OCI-M2 (cell line): ENCODE measurements around the gene PRSS16.
"Not testable (repeated sequence)": the region's sequence is repeated elsewhere in the genome, so short reads cannot be mapped to it uniquely, and the experiment has no call there.

Experiments
- DNase-seq: peaks from one replicate; lab custom pipeline; 2025; ENCODE audit not compliant: unreplicated experiment; lab: John Stamatoyannopoulos, UW

Gene PRSS16, protein sequence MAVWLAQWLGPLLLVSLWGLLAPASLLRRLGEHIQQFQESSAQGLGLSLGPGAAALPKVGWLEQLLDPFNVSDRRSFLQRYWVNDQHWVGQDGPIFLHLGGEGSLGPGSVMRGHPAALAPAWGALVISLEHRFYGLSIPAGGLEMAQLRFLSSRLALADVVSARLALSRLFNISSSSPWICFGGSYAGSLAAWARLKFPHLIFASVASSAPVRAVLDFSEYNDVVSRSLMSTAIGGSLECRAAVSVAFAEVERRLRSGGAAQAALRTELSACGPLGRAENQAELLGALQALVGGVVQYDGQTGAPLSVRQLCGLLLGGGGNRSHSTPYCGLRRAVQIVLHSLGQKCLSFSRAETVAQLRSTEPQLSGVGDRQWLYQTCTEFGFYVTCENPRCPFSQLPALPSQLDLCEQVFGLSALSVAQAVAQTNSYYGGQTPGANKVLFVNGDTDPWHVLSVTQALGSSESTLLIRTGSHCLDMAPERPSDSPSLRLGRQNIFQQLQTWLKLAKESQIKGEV

DNA sequence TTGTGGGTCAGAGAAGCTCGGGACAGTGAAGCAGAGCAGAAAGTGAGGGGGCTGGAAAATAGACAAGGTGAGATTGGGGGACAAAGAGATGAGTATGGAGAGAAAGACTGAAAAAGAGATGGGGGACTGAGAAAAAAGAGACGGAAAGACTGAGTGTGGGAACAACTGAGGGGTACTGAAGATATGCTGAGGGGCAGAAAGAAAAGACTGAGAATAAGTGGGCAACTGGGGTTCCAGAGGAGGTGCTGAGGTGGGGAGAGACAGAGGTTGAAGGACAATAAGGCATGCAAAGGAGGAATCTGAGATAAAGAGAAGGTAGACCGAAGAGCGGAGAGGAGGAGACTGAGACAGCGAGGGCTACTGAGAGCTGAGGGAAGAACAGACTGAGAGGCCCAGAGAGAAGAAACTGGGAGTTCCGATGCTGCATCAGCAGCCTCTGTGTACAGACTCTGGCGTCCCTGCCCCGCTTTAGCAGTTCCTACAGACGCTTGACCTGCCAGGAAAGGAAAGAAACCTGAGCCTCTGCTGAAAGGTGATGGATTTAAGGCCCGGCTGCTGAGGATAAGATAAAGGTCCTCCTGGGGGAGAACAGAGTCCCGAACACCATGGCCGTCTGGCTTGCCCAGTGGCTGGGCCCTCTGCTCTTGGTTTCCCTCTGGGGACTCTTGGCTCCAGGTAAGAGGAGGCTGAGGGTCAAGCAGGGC is at the start of gene PRSS16:
Gene PRSS16 (plus strand): TSS at position 569 of the 704 bp plus-strand sequence. CDS start 37 bp downstream, at position 606.
- no peak for DNase-seq

DNA sequence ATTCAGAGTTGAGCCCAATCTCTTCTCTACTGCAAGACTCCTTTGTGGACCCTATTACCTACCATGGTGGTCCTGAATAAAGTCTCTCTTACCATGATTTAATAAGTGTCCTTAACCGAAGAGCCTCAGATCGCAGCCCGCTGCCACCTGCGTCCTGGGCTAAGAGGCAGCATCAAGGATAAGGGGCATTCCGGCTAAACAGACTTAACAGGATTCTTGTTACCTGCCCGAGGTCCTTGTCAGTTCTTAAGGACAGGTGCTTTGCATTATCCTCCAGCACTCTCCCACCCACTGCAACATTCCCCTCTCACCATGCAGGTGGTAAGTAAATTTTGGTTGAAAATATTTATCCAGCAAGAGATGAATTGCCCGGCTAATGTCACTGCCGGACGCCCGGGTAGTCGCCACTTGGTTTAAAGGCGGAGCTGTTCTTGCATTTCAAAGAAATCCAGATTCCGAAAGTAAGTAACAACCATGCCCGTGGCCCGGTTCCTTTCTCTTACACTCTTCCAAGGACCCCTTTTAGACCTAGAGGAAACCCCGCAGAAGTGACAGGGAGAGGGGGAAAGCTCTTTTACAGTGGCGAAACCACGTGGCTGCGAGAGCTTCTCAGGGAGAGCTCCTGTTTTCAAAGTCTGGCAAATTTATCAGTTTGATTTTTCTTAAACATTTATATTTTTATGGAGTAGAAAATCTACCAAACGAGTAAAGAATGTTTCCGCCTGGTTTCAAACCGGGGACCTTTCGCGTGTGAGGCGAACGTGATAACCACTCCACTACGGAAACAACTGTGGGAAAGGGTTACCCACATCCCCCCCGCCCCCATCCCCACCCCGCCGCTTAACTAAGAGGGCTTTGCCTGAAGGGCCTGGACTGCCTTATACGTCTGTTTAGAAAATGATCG is 41.9 kb upstream of the PRSS16 start:
- no peak for DNase-seq

DNA sequence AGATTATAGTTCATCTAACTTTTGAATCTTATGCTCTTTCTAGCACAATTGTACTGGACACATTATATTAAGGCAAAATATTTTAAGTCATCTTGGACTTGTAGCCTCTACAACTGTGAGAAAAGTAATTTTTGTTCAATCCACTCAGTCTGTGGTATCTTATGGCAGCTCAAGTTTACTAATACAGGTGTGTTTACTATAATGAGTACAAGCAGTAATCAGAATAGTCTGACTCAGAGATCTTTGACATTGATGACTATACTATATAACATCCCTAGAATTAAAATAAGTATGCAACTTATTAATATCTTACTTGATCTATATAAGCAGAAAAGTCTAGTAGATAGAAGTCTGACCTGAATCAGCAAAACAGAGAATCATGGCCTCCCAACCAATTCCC is 40.7 kb upstream of the PRSS16 start:
- DNase-seq = no peak

DNA sequence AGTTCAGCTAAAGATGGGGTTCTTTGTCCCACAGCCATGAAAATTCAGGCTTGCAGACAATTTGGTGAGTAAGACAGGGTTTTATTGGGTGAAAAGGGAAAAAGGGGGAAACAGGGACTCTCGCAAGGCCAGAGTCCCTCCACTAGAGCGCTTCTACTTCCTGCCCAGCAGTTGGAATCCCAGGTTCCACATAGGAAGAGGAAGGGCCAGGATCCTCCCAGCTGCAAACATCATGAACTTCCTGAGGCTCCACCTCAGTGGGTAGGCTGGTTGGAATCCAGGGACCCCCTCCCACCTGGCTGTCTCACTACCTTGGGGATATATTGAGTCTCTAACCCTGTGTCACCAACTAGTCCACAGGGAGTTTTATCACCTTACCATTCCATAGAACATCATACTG is 39.5 kb upstream of the PRSS16 start:
- DNase-seq = no peak

DNA sequence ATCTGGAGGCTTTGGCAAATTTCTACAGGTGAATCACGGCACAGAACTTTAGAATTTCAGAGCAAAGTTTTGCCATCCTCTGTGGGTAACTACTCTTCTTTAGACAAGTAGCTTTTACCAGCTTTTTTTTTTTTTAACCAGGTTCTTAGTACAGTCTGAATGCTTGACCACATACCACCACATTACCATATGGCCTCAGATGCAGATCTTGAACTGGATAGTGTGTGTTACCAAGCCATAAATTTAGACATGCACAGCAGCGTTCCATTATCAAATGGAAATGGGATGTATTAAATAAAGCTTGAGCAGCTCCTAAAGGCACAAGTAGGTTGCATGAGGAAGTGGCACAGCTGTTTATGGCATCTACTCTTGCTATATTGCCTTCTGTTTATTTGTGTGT is 38.3 kb upstream of the PRSS16 start:
- DNase-seq = no peak

DNA sequence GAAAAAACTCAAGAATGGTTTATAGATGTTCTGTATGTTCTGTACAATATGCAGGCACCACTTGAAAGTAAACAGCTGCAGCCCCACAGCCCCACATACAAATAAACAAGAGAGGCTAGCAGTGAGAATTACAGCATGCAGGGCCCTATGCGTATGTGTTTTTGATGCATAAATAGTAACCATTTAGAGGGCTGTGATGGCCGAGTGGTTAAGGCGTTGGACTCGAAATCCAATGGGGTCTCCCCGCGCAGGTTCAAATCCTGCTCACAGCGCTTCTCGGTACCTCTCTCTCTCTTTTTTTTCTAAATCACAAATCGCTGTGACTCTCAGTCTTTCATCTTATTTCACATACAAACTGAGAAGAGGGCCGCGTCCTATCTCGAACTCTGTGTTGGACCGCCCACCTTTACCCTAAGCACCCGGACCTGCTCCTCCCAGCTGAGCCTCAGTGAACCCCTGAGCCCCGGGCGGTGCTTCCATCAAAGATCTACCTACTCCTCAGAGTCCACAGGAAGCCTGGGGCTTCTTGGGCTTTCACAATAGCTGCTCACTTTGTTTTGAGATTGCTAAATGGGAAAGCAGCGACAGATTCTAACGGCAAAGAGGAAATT is 37.7 kb upstream of the PRSS16 start:
- DNase-seq = no peak

DNA sequence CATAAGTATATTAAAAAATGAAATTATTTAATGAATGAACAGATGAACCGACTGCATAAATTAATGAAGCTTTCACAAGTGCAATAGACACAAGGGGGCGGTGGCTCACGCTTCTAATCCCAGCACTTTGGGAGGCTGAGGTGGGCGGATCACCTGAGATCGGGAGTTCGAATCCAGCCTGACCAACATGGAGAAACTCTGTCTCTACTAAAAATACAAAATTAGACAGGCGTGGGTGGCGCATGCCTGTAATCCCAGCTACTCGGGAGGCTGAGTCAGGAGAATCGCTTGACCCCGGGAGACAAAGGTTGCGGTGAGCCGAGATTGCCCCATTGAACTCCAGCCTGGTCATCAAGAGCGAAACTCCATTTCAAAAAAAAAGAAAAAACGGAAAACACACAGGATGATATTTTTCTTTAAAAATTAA is 34.4 kb upstream of the PRSS16 start:
- DNase-seq = not testable (repeated sequence)

DNA sequence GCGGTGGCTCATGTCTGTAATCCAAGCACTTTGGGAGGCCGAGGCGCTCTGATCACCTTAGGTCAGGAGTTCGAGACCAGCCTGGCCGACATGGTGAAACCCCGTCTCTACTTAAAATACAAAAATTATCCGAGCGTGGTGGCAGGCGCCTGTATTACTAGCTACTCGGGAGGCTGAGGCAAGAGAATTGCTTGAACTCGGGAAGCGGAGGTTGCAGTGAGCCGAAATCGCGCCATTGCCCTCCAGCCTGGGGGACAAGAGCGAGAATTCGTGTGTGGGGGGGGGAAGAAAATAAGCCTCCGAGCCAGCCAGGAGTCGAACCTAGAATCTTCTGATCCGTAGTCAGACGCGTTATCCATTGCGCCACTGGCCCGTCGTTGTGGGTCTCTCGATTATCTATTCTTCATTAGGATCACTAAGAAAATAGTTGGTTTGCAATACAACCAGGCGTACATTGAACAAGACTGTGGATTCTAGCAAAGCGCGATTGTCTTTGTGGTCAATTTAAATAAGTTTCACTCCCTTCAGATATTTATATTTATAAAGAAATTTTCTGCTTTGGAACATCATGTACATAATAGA is 33.9 kb upstream of the PRSS16 start:
- DNase-seq = no peak

DNA sequence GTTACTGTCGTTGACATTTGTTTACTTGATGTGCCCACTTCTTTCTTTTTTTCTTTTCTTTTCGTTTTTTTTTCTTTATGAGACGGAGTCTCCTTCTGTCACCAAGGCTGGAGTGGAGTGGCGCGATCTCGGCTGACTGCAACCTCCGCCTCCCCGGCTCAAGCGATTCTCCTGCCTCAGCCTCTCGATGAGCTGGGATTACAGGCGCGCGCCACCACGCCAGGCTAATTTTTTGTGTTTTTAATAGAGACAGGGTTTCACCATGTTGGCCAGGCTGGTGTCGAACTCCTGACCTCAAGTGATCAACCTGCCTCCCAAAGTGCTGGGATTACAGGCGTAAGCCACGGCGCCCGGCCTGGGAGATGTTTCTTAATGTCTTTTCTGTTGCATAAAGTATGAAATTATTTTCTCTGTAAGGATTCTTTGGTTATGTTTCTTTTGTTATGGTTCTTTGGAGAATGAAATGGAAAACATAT is 33.3 kb upstream of the PRSS16 start:
- DNase-seq = no peak

DNA sequence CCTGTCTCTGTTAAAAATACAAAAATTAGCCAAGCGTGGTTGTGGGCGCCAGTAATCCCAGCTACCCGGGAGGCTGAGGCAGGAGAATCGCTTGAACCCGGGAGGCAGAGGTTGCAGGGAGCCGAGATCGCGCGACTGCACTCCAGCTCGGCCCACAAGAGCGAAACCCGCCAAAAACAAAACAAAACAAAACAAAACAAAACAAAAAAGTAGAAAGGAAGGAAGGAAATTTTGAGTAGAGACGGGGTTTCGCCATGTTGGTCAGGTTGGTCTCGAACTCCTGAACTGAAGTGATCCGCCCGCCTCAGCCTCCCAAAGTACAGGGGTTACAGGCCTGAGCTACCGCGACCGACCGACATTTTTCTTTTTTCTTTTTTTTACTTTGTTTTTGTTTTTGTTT is 30.6 kb upstream of the PRSS16 start:
- no peak for DNase-seq

DNA sequence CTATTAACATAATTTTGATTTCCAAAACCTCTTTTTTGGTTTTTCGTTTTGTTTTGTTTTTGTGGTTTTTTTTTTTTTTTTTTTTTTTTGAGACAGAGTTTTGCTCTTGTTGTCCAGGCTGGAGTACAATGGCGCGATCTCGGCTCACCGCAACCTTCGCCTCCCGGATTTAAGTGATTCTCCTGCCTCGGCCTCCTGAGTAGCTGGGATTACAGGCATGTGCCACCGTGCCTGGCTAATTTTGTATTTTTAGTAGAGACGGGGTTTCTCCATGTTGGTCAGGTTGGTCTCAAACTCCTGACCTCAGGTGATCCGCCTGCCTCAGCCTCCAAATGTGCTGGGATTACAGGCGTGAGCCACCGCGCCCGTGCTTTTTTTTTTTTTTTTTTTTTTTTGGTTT is 24.5 kb upstream of the PRSS16 start:
- not testable (repeated sequence) for DNase-seq

DNA sequence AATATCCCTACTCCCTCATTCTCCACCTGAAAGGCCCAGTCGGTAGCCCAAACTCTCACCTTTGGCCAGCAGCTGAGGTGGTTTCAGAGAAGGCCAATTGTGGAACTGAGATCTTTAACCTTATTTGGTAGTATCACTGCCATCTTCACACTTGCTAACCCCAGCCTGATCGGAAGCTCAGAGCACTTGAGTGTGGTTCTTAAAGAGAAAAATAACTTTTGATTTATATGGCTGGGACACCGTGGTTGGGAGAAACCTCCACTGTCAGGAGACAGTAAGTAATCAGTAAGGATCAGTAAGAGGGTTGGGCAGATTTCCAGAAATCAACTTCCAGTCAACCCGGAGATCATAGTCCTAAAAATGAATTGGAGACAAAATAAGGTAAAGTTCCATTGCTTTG is 22.8 kb upstream of the PRSS16 start:
- no peak for DNase-seq

DNA sequence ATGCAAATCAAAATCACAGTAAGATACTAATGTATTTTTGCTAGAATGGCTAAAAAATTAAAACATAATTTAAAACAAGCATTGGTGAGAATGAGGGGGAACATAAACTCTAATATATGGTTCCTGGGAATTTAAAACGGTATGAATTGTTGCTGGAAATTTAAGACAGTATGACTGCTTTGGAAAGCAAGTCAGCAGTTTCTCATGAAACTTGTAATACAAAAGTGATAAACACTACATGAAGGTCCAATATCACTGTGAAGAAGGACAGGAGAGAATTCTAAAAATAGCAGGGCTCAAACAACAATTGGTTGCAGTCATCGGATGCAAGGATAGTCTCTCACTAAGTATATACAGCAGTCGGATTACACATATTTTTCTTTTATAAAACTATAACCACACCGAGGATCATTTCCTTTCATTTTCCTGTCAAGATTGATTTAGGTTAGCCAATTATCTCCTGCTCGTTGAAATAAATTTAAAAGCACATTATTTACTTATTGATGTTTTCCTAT is 18.5 kb upstream of the PRSS16 start:
- DNase-seq = no peak

DNA sequence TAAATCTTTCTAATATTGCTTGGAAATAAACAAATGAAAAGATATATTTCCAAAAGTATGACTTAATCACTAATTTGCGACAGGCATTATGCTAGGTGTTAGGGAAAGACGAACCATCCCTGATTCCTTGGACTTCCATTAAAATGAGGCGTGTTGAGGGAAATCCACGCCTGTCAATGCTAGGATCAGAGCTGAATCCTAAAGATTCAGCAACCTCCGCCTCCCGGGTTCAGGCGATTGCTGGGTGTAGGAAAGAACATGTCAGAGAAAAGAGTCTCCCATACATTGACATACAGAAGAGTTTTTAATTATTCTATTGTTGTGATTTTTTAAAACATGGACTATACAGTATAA is 16.8 kb upstream of the PRSS16 start:
- DNase-seq = no peak

DNA sequence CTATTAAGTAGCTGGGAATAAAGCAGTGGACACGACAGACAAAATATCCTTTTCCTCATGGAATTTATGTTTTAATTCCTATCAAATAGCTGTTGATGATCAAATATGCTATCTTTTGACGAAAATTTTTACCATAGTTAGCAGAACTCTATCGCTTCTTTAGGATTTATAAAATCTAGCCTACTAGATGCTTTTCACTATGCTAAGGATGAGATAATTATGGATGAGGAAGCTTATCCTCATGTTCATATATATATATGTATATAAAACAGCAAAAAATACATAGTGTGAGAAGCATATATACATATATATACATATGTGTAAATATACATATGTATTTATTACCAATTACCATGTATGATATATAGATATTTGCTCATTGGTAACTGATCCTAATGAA is 12.9 kb upstream of the PRSS16 start:
- no peak for DNase-seq

DNA sequence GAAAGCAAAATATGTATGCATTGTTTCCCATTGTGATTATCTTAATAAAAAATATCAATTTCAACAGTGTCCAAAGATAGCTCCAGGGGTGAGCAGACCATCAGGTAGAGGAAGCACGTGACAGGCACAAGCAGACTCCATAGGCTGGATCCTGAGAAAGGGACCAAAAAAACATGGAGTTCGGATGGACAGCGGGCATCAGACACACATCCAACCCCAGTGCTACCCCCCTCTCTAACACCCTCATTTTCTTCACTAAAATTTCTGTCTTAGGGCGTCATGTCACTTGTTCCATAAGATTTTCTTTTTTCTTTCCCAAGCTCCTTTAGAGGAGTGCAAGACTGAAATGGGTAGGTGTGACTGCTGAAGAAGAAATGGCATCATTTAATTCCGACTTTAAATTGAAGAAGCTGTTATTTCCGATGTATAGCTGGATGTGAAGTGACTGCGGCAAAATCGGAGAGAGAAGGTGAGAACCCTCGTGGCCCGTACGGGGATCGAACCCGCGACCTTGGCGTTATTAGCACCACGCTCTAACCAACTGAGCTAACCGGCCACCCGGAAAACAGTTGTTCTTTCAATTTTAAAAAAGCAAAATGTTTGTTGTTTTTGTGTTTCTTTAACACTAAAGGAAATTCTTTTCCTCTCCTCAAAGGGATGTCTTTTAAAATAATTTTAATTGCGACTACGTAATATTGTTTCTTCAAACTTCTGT is 10.3 kb upstream of the PRSS16 start:
- DNase-seq = peak; percentile 70

DNA sequence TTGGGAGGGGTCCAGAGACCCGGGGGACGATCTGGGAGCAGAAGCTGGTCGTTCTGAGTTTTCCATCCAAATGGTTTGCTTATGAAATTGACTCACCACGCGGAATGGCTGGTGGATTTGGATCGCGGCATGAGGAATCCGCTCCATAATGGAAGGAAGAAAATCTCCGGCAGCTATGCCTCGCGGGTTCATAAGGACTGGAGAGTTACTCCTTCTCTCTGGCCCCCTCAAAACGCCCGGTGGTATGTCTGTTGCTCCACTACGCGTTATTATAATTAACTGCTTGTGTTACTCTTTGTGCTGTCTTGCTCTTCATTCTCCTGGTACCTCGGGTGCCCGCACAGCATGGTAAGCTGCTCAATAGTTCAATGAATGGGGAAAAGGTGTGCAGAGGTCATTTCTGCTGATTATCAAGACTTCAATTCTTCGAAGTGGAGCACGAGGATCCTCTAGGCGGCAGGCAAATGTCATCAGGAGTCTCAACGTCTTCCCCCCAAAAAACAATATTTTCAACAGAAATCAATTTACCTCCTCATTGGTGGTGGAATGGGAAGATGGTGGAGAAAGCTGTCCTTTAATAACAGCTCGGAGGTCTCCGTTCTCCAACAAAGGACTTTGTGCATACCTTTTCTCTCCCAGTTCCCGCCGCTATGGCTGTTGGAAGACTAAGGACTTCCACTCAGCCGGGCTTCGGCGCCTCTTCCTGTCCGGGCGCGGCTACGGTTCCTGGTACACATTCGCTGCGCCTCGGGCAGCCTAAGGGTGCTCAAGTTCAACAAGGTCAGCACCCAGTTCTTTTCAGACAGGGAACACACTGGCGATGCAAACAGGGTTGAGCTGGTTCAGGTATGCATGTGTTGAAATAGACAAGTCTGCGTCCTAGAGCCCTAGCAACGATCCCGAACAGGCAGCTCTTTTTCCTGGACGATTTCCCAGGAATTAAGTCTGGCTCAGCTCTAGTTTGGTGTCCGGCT is 9.2 kb upstream of the PRSS16 start:
- DNase-seq = peak; percentile 42

DNA sequence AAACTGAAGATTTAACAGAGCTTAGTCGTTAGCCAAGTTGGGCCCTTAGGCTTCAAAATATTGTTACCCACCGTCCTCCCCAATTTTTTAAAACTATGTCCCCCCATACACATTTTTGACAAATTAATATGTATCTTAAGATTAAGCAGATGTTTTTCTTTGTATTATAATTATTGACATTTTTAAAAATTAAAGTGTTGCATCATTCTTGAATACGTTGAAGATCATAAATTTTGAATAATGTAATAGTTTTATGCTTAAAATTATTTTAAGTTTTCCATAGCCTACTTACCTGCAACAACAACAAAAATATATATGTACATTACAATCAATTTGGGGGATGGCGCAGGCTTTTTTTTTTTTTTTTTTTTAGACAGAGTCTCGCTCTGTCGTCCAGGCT is 8.2 kb upstream of the PRSS16 start:
- no peak for DNase-seq
